Measurements from ENCODE around the gene VPS11.

GRCh38 chr11:119100994-119101758 is 33.6 kb downstream of the VPS11 start:
- TF ChIP-seq, protein P1, sequence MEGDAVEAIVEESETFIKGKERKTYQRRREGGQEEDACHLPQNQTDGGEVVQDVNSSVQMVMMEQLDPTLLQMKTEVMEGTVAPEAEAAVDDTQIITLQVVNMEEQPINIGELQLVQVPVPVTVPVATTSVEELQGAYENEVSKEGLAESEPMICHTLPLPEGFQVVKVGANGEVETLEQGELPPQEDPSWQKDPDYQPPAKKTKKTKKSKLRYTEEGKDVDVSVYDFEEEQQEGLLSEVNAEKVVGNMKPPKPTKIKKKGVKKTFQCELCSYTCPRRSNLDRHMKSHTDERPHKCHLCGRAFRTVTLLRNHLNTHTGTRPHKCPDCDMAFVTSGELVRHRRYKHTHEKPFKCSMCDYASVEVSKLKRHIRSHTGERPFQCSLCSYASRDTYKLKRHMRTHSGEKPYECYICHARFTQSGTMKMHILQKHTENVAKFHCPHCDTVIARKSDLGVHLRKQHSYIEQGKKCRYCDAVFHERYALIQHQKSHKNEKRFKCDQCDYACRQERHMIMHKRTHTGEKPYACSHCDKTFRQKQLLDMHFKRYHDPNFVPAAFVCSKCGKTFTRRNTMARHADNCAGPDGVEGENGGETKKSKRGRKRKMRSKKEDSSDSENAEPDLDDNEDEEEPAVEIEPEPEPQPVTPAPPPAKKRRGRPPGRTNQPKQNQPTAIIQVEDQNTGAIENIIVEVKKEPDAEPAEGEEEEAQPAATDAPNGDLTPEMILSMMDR (conservative IDR thresholded peaks at IDR 0.05; ENCODE audit: low read depth, low read length) = no peak
- TF ChIP-seq EZH2 (IDR thresholded peaks at IDR 0.05; ENCODE audit: low read length, unreplicated experiment) (no peak), EZH2phosphoT487 (IDR thresholded peaks at IDR 0.05; ENCODE audit: borderline replicate concordance, low read length) (no peak)

Measured in PC-3 (cell line).